Jurkat, Clone E6-1 (cell line): ENCODE results near the gene GDE1.

Experiments used
- DNase-seq: peaks from one replicate; pipeline ENCODE4 v3.0.0-alpha.2; 2011; ENCODE audit warnings: low read depth, low spot score
- H3K4me3 ChIP-seq: 2 replicates; pipeline ENCODE4 v1.5.1; 2011; ENCODE audit warnings: mild to moderate bottlenecking, low read length, control low read depth, moderate library complexity

Gene GDE1

DNA sequence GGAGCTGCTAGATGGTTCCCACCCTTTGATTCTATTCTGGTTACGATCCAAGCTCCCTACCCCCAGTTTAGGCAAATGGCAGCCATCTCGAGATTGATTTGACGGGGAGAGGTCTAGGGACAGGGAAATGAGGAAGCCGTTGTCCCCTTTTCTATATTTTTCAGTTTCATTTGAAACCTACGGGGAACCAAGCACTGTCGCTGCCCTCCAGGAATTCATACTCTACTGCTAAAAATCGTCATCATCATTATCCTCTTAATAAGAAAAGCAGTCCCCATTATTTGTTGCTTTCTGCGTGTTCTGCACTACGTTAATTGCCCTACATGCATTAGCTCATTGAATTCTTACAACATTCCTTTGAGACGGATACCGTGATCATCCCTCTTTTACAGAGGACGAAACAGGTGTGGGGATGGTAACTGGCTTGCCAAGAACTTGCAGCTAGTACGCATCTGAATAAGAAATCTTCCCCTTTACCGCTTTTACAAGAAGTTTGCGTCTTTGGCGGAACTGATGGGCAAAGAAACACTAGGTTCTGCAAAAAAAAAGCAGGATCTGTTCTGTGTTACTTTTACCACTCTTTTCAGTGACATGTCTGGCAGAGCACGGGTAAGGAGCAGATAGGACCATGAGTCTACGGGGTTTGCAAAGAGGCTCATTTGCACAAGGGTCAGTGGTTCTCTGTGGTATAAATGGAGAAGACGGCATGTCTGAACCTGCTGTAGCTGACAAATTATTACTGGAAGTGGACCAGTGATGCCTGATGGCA lies 2.9 kb upstream of the GDE1 start:
- DNase-seq: no peak

DNA sequence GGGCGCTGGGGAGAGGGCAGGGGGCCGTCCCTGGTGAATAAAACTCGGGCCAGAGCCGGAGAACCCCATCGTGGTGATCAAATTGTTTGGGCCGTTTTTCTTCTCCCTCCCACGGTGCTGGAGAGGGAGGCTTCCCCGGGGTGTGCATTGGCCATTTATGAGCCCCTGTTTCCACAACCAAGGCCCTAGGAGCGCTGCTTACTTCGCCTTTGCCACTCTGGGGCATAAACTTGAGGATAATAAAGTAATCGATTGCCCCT lies 2.4 kb upstream of the GDE1 start:
- DNase-seq: no peak
- H3K4me3 ChIP-seq: peak overlapping the region; percentile 93

More for the DNA sequence above, 2.9 kb upstream of the GDE1 start:
- H3K4me3 ChIP-seq: peak overlapping the region; percentile 93

- peak; percentile 95 for DNase-seq
- H3K4me3 ChIP-seq: peak within 1 kb of the TSS; percentile 93
These were observed 1.9 kb upstream of the GDE1 start, which contains the start of gene CCP110 for GRCh38 chr16:19523559-19524355. TSS of gene CCP110 (plus strand) at chr16:19523942. CDS start at chr16:19527882, 3,940 bp downstream.

DNA sequence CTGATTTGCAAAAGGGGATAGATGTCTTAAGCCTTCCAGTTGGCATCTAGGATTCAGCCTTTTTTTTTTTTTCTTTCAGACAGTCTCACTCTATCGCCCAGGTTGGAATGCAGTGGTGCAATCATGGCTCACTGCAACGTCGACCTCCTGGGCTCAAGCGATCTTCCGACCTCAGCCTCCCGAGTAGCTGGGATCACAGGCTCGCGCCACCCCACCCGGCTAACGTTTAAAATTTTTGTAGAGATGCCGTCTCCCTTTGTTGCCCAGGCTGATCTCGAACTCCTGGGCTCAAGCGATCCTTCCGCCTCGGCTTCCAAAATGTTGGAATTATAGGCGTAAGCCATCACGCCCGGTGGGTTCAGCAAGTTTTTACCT lies 1.3 kb upstream of the GDE1 start:
- H3K4me3 ChIP-seq: no peak overlapping the region; the same call in 1 of the 2 replicates
- no peak for DNase-seq

DNA sequence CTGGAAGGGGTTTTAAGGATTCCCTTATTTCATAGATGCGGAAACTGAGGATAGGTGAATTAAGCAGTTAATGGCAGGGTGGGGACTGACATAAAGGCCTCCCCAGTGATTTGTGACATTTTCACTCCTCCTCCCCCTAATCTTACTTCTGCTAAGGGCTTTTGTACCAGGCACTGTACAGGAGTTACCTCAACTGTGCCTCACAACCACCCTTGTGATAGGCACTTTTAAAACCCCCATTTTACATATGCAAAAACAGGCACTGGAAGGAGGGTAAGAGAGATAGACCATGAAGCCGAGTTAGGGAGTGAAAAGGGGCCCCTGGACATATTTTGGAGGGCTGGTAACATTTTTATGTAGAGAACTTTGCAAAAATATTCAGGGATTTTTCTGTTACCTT lies 862 bp upstream of the GDE1 start:
- no peak for DNase-seq
- H3K4me3 ChIP-seq: no peak overlapping the region

DNA sequence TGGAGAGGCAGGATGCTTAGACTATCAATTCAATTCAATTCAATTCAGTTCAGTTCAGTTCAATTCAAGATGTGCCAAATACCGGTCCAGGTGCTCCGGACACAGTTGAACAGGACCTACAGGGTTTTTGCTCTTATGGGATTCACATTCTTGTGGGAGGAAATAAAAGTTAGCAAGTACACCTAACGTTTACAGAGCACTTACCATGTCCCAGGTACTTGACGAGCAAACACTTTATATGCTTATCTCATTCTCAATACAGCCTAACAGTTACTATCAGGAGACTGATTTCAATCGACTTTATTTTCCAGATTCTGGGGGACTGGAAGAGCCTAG lies 467 bp upstream of the GDE1 start:
- no peak for DNase-seq
- peak overlapping the region; percentile 95 for H3K4me3 ChIP-seq

- H3K4me3 ChIP-seq: peak overlapping the region; percentile 95
- no peak for DNase-seq
These were observed 1.0 kb downstream of the GDE1 start for GRCh38 chr16:19520861-19521331.

DNA sequence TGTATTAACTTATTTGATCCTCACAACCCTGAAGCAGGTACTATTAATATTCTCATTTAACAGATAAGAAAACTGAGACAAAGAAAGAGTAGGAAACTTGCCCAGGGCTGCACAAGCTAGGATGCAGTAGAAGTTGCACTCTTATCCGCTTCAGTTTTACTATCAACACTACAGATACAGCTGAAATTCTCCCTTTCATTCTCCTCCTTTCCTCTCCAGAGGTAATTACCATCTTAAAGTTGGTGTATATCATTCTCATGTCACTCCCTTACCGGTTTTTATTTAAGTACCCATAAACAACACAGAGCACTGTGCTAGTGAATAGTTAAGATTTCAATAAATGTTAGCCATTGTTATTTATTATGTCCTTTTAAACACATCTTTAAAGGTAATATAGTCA lies 3.5 kb downstream of the GDE1 start:
- DNase-seq: no peak
- H3K4me3 ChIP-seq: no peak overlapping the region

- no peak overlapping the region for H3K4me3 ChIP-seq
- no peak for DNase-seq
These were observed 4.3 kb downstream of the GDE1 start for GRCh38 chr16:19517424-19518089.

- H3K4me3 ChIP-seq: no peak overlapping the region
- no peak for DNase-seq
These were observed 6.1 kb downstream of the GDE1 start for GRCh38 chr16:19515757-19516156.

- no peak overlapping the region for H3K4me3 ChIP-seq
- no peak for DNase-seq
These were observed 8.4 kb downstream of the GDE1 start for GRCh38 chr16:19513377-19514053.

DNA sequence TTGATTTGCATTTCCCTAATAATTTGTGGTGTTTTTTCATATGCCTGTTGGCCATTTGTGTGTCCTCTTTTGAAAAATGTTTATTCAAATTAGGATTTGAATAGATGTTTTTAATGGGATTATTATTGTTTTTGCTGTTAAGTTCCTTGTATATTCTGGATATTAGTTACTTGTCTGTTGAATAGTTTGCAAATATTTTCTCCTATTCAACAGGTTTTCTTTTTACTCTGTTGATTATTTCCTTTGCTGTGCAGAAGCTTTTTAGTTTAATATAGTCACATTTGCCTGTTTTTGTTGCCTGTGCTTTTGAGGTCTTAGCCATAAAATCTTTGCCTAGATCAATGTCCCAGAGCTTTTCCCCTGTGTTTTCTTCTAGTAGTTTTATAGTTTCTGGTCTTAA lies 9.6 kb downstream of the GDE1 start:
- DNase-seq: no peak
- no peak overlapping the region for H3K4me3 ChIP-seq

GRCh38 chr16:19507867-19508266 lies 14.0 kb downstream of the GDE1 start:
- no peak for DNase-seq
- no peak overlapping the region for H3K4me3 ChIP-seq

DNA sequence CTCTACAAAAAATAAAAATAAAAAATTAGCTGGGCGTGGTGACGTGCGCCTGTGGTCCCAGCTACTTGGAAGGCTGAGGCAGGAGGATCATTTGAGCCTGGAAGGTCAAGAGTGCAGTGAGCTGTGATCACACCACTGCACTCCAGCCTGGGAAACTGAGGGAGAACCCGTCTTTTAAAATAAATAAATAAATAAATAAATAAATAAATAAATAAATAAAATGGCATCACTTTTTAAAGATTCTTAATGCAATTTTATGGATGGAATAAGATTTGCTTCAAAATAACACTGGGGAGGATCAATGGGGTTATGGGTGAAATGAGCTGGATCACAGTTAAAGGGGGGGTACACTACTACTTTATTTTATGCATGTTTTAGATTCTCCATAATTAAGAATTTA lies 14.9 kb downstream of the GDE1 start:
- H3K4me3 ChIP-seq: no peak overlapping the region
- no peak for DNase-seq

DNA sequence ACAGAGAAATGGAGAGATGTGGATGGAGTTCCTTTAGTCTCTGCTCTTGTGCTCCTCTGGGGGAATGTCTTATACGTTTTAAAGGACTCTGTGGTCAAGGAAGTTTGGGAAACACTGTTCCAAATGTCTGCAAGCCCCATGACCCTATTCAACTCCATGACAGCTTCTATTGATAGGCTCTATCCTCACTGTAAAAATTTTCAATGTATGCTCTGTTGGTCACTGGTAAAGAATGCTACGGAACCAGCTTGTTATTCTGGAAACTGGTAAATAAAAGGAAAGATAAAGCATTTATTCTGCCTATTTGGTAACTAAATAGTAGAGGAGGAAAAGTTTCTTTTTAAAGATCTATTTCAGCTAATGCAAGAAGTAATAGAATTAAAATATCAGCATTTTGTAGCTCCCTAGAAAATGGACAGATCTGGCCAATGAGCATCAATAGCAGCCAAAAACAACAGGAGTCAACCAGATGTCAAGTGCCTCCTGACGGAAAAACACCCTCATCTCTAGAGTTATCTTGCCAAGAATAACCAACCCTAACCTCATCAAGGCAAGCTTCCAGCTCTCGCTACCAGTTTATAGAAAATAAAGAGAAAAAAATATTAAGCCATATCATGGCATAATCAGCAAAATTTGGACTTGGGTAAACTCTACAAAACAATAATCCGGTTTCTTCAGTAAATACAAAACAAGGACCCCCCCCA lies 16.1 kb downstream of the GDE1 start:
- no peak overlapping the region for H3K4me3 ChIP-seq
- DNase-seq: no peak

GRCh38 chr16:19503461-19504075 lies 18.3 kb downstream of the GDE1 start:
- no peak overlapping the region for H3K4me3 ChIP-seq
- DNase-seq: no peak

DNA sequence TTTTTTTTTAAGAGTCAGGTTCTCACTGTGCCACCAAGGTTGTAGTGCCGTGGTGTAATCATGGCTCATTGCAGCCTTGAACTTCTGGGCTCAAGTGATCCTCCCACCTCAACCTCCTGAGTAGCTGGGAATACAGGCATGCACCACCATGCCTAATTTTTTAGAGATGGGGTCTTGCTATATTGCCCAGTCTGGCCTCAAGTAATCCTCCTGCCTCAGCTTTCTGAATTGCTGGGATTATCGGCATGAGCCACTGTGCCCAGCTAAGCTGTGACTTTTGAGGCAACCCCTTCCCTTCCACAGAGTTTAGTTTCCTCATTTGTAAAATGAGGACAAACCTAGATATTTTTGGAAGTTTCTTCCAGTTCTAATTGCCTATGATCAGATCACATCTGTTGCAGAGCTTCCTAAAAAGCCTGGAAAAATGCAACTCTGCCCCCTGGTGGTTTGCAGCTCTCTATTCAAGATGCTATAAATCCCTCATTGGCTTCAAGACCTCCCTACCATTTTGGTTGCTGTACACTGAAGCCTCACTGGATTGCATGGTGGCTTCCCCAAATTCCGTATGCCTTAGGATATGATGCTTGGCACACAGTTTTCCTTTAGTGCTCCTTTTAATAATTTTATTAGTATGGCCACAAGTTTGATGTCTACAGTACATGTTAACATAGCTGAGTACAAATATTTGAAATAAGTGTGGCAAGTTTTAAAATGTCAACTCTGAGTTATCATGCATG lies 19.3 kb downstream of the GDE1 start:
- peak; percentile 53 for DNase-seq
- no peak overlapping the region for H3K4me3 ChIP-seq

DNA sequence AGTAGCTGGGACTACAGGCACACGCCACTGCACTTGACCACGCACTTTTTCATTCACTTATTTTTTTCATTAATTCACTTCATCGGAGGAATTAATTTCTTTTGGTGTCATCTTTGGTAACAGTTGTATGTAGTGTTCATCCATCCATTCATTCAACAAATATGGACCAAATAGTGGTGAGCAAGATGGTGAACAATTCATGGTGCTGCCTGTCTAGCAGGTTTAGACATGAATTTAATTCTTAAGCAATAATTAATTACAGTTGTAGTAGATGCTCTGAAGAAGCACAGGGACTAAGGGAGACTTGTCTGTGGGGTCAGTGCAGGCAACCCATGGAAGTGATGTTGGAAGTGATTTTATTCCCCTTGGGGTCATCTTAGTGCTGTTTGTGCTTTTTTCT lies 22.4 kb downstream of the GDE1 start:
- no peak for DNase-seq
- no peak overlapping the region for H3K4me3 ChIP-seq
